Measurements from ENCODE around the gene SF3B4. TPM values are rescaled to one million over a fixed set of nuclear protein-coding genes. Genes with fewer than 3 reads are reported as not detected.

Gene SF3B4
- total RNA-seq, 2 donors from 2014 or later = 47.2 to 53.2 TPM

GRCh38 chr1:149881876-149882275, 45.7 kb downstream of the SF3B4 start:
- DNase-seq = no peak
- Mint-ChIP-seq H3K36me3 (ENCODE audit: low read depth) (no peaks in the 10 kb centered on the region), H3K27ac (no peak overlapping the region), H3K4me1 (peaks cover 25% of the 10 kb centered on the region), H3K4me3 (no peak overlapping the region), H3K27me3 (no peaks in the 10 kb centered on the region)
- H3K9me3 ChIP-seq (ENCODE audit: control insufficient read depth, low read length, poor library complexity, severe bottlenecking) = no peaks in the 10 kb centered on the region
- no peak for ATAC-seq

- peak; percentile 89 for ATAC-seq
- H3K36me3 Mint-ChIP-seq (ENCODE audit: low read depth) = no peaks in the 10 kb centered on the region
- no peak for DNase-seq
- no peaks in the 10 kb centered on the region for H3K27me3 Mint-ChIP-seq
- peak overlapping the region; percentile 82 for H3K4me3 Mint-ChIP-seq
- peaks cover 25% of the 10 kb centered on the region for H3K4me1 Mint-ChIP-seq
- H3K27ac Mint-ChIP-seq = peak overlapping the region; percentile 82
- no peaks in the 10 kb centered on the region for H3K9me3 ChIP-seq (ENCODE audit: control insufficient read depth, low read length, poor library complexity, severe bottlenecking)
These were observed 48.0 kb downstream of the SF3B4 start for GRCh38 chr1:149879556-149879955.

GRCh38 chr1:149877211-149877946, 50.2 kb downstream of the SF3B4 start:
- H3K27me3 Mint-ChIP-seq = no peaks in the 10 kb centered on the region
- DNase-seq (no peak), ATAC-seq (no peak)
- H3K27ac Mint-ChIP-seq = peak overlapping the region; percentile 39
- no peak overlapping the region for H3K4me3 Mint-ChIP-seq
- no peaks in the 10 kb centered on the region for H3K36me3 Mint-ChIP-seq (ENCODE audit: low read depth)
- H3K4me1 Mint-ChIP-seq = peaks cover 21% of the 10 kb centered on the region
- no peaks in the 10 kb centered on the region for H3K9me3 ChIP-seq (ENCODE audit: control insufficient read depth, low read length, poor library complexity, severe bottlenecking)

Other genes with a start within 250 kb of the SF3B4 start
- under 1 TPM in 1 of 2 donors, not detected in 1; 0.30 TPM for gene FCGR1A, start 145.1 kb downstream of the SF3B4 start, total RNA-seq
- 1 to 10 TPM; 5.3 to 7.2 TPM for gene BOLA1, start 28.2 kb downstream of the SF3B4 start, total RNA-seq
- 1 to 10 TPM; 4.6 to 4.7 TPM for gene SV2A, start 10.0 kb downstream of the SF3B4 start, total RNA-seq
- gene MTMR11, start 9.1 kb upstream of the SF3B4 start, total RNA-seq = under 1 TPM; 0.35 to 0.73 TPM
- 10 to 100 TPM in 1 of 2 donors, 1 to 10 TPM in 1; 5.9 to 10.5 TPM for gene OTUD7B, start 82.9 kb upstream of the SF3B4 start, total RNA-seq
- gene VPS45, start 140.0 kb upstream of the SF3B4 start, total RNA-seq = 10 to 100 TPM; 17.5 to 18.4 TPM
- gene PLEKHO1, start 222.1 kb upstream of the SF3B4 start, total RNA-seq = 100 to 1,000 TPM in 1 of 2 donors, 10 to 100 TPM in 1; 71.4 to 124 TPM